ENCODE results near the gene MIA. TPM values are rescaled to one million over a fixed set of nuclear protein-coding genes. Genes with fewer than 3 reads are reported as not detected.

Gene MIA
- total and polyA plus RNA-seq, 9 of the 15 experiments (the other 6 are each of a cell fraction or from before 2014, with no cell fraction given): 0.21 TPM; not detected in 8

GRCh38 chr19:40801426-40802299 is 26.3 kb downstream of the MIA start (continued):
- TF ChIP-seq ZNF584 (CRISPR knock-in tag; IDR thresholded peaks at IDR 0.05; ENCODE audit: low read depth) (no peak), SMARCA4 (IDR thresholded peaks at IDR 0.05) (no peak), ZSCAN29 (IDR thresholded peaks at IDR 0.05) (no peak), SUPT5H (IDR thresholded peaks at IDR 0.05) (0 out of 2 replicates have a peak, but pooled peaks have one; percentile 29), ARID4B (CRISPR knock-in tag; IDR thresholded peaks at IDR 0.05) (peak; percentile 50; the same call in 1 of the 2 replicates), TAL1 (IDR thresholded peaks at IDR 0.05) (0 out of 2 replicates have a peak, but pooled peaks have one; percentile 4), ID3 (CRISPR knock-in tag; IDR thresholded peaks at IDR 0.05) (no peak), ID3 (tag; IDR thresholded peaks at IDR 0.05) (no peak), POLR2B (IDR thresholded peaks at IDR 0.05; ENCODE audit: low read depth, partially characterized antibody) (no peak), POLR2G (IDR thresholded peaks at IDR 0.05; ENCODE audit: low read depth, low read length) (0 out of 2 replicates have a peak, but pooled peaks have one; percentile 38)
- TF ChIP-seq, protein P1, sequence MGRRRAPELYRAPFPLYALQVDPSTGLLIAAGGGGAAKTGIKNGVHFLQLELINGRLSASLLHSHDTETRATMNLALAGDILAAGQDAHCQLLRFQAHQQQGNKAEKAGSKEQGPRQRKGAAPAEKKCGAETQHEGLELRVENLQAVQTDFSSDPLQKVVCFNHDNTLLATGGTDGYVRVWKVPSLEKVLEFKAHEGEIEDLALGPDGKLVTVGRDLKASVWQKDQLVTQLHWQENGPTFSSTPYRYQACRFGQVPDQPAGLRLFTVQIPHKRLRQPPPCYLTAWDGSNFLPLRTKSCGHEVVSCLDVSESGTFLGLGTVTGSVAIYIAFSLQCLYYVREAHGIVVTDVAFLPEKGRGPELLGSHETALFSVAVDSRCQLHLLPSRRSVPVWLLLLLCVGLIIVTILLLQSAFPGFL (CRISPR knock-in tag; IDR thresholded peaks at IDR 0.05): no peak

Data from K562 (cell line).